ENCODE measurements around the gene ZNF462. TPM values are rescaled to one million over a fixed set of nuclear protein-coding genes. Genes with fewer than 3 reads are reported as not detected.

The ZNF462 gene
- total RNA-seq, 2 donors from 2014 or later: 33.4 to 41.6 TPM

GRCh38 chr9:106920091-106920490 lies 57.1 kb downstream of the ZNF462 start:
- DNase-seq (no peak), ATAC-seq (no peak)
- intact Hi-C loops (cut with DNase I, micrococcal nuclease): no loop called here

- intact Hi-C loops (cut with DNase I, micrococcal nuclease): no loop called here
- peak; percentile 43 to 70 for DNase-seq
- peak; percentile 92 for ATAC-seq
These were observed 57.8 kb downstream of the ZNF462 start for GRCh38 chr9:106920701-106921283.

- intact Hi-C loops (cut with DNase I, micrococcal nuclease): no loop called here
- ATAC-seq (peak; percentile 71), DNase-seq (peak; percentile 30 to 33)
These were observed 58.5 kb downstream of the ZNF462 start for GRCh38 chr9:106921341-106921899.

GRCh38 chr9:106922026-106922425 lies 59.1 kb downstream of the ZNF462 start:
- DNase-seq: no peak
- ATAC-seq: no peak
- intact Hi-C loops (cut with DNase I, micrococcal nuclease): no loop called here

- DNase-seq (no peak), ATAC-seq (no peak)
- intact Hi-C loops (cut with DNase I, micrococcal nuclease): no loop called here
These were observed 62.4 kb downstream of the ZNF462 start for GRCh38 chr9:106925392-106925791.

- intact Hi-C loops (cut with DNase I, micrococcal nuclease): no loop called here
- ATAC-seq (no peak), DNase-seq (no peak)
These were observed 65.0 kb downstream of the ZNF462 start for GRCh38 chr9:106927916-106928315.

- intact Hi-C loops (cut with DNase I, micrococcal nuclease): no loop called here
- ATAC-seq: no peak
- no peak for DNase-seq
These were observed 65.4 kb downstream of the ZNF462 start for GRCh38 chr9:106928350-106928749.

- DNase-seq (no peak), ATAC-seq (no peak)
- intact Hi-C loops (cut with DNase I, micrococcal nuclease): no loop called here
These were observed 66.7 kb downstream of the ZNF462 start for GRCh38 chr9:106929471-106930177.

GRCh38 chr9:106930477-106930876 lies 67.5 kb downstream of the ZNF462 start:
- intact Hi-C loops (cut with DNase I, micrococcal nuclease): no loop called here
- peak; percentile 81 for ATAC-seq
- no peak for DNase-seq

GRCh38 chr9:106931466-106931865 lies 68.5 kb downstream of the ZNF462 start:
- intact Hi-C loops (cut with DNase I, micrococcal nuclease): no loop called here
- ATAC-seq (no peak), DNase-seq (no peak)

GRCh38 chr9:106932178-106932577 lies 69.2 kb downstream of the ZNF462 start:
- no peak for DNase-seq
- no peak for ATAC-seq
- intact Hi-C loops (cut with DNase I, micrococcal nuclease): no loop called here

GRCh38 chr9:106932675-106933074 lies 69.7 kb downstream of the ZNF462 start:
- intact Hi-C loops (cut with DNase I, micrococcal nuclease): no loop called here
- DNase-seq (no peak), ATAC-seq (no peak)

- DNase-seq (no peak), ATAC-seq (no peak)
- intact Hi-C loops (cut with DNase I, micrococcal nuclease): no loop called here
These were observed 70.5 kb downstream of the ZNF462 start for GRCh38 chr9:106933470-106933869.

GRCh38 chr9:106934442-106935238 lies 71.7 kb downstream of the ZNF462 start:
- DNase-seq: no peak
- intact Hi-C loops (cut with DNase I, micrococcal nuclease): no loop called here
- ATAC-seq: no peak

- intact Hi-C loops (cut with DNase I, micrococcal nuclease): no loop called here
- no peak for ATAC-seq
- no peak for DNase-seq
These were observed 73.7 kb downstream of the ZNF462 start for GRCh38 chr9:106936680-106937079.

- intact Hi-C loops (cut with DNase I, micrococcal nuclease): no loop called here
These were observed 79.0 kb downstream of the ZNF462 start for GRCh38 chr9:106941916-106942315.

GRCh38 chr9:106945727-106946660 lies 83.0 kb downstream of the ZNF462 start:
- ATAC-seq: no peak
- no peak for DNase-seq
- intact Hi-C loops (cut with DNase I, micrococcal nuclease): no loop called here

More at GRCh38 chr9:106941916-106942315, 79.0 kb downstream of the ZNF462 start:
- DNase-seq (no peak), ATAC-seq (no peak)

- no peak for DNase-seq
- intact Hi-C loops (cut with DNase I, micrococcal nuclease): no loop called here
- ATAC-seq: no peak
These were observed 84.3 kb downstream of the ZNF462 start for GRCh38 chr9:106947106-106947900.

All from left colon (tissue), 2 donors.